ENCODE measurements around the gene NUP37.
"Not testable (repeated sequence)": the region's sequence is repeated elsewhere in the genome, so short reads cannot be mapped to it uniquely, and the experiment has no call there.

NUP37 gene

DNA sequence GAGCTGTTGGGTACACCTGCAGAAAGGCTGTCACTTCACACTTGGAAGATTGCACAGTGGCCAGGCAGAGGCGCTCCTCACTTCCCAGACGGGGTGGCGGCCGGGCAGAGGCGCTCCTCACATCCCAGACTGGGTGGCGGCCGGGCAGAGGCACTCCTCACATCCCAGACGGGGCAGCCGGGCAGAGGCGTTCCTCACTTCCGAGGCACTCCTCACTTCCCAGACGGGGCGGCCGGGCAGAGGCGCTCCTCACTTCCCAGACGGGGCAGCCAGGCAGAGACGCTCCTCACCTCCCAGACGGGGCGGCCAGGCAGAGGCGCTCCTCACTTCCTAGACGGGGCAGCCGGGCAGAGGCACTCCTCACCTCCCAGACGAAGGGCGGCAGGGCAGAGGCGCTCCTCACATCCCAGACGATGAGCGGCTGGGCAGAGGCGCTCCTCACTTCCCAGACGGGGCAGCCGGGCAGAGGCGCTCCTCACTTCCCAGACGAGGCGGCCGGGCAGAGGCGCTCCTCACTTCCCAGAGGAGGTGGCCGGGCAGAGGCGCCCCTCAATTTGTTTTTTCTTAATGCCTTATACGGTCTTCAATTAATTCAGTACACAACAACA lies 30.6 kb downstream of the NUP37 start:
- DNase-seq: not testable (repeated sequence)

DNA sequence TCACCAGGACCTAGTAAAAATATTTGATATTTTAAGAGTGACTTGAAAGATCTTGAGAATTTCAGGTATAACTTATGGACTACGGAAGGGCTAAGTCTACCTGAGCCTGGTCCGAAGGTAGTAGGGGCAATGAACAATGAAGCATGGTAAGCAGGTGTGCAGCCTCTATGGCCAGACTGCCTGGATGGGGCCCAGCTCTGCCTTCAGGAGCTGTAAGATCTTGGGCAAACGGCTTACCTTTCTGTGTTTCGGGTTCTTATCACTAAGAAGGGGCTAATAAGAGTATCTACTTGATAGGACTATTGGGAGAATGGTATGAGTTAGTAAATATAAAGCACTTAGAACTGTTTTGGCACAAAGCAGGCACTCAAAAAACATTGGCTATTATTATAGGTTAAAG lies 39.1 kb downstream of the NUP37 start:
- no peak for DNase-seq

DNA sequence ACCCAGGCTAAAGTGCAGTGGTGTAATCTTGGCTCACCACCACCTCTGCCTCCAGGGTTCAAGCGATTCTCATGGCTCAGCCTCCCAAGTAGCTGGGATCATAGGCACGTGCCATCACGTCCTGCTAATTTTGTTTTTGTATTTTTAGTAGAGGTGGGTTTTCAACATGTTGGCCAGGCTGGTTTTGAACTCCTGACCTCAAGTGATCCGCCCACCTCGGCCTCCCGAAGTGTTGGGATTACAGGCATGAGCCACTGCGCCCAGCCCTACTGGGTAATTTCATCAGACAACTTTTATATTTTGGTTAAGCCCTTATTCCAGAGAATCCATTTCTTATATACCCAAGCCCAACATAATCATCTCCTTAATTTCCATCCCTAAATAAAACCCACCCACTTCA lies 47.8 kb downstream of the NUP37 start:
- not testable (repeated sequence) for DNase-seq

DNA sequence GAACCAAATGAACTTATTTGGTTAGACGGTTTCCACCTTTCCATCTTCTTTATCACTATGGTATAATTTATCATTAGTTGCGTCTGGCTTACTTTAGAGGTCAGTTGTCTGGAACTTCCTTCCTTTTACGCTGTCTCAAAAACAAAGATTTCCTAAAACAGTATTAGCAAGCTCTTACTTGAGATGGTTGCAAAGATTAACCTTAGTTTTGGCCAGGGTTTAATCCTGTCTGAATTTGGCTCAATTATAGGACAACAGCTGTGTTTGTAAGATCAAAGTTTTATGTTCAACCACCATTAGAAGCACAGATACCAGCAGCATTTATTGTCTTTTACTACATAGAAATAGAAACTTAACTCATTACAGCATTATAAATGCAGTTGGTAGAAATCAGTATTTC lies 50.2 kb downstream of the NUP37 start:
- DNase-seq: no peak

DNA sequence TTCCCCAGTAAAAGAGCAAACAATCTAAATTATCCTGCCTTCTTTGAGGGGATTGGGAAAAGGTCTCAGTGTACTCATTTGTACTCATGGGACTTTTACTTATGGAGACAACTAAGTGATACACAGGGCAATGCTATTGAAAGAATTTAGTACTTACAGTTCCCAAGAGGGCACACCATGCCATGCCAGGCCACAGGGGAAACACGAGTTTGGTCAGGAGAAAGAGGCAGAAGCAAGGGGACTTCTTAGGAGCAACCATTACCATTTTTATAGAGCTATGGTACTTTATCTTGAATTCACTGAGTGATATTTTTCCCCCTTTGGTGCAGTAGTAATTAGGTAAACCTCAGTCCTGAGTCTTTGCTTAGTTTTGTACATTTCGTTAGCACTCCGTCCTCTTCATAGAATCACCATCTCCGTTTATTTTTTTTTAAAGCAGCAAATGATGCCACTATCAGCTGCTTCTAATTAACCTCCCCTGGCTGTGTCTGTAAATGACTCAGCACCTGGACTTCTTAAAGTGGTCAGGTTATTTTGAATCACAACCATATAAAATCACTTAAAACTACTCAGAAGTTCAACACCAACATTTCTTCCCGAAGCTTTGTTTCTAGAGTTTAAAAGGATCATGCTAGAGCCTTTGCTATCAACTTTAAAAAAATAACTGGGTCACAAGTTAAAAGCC lies 52.2 kb downstream of the NUP37 start:
- DNase-seq: no peak

DNA sequence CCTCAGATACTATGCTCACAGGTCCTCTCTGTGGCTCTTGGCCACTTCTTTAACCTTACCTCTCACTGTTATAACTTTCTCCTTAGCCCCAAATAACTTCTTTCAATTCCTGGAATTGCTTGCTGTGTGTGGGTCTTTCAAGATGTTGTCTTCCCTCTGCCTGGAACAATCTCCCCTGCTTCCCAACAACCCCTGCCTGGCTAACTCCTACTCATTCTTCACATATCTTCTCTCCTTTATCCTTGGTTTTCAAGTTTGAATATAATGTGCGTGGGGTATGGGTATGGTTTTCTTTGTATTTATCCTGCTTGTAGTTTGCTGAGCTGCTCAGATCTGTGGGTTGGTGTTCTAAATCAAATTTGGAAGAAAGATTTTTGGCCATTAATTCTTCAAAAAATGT lies 55.4 kb downstream of the NUP37 start:
- no peak for DNase-seq

DNA sequence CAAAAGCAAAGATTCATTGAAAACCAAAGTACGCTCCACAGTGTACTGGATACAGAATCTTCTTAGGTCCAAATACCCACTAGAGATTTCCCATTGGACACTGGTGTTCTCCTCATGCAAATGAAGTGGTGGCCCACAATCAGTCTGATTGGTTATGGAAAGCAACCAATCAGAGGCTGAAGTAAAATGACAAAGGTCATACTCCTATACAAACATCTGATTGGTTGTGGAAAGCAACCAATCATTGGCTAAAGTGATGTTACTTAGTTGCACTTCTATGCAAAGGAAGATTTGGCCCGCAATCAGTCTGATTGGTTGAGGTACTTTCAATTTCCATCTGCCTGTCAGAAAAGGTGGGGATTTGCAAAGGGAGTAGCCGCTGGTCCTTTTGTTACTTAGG lies 56.8 kb downstream of the NUP37 start:
- no peak for DNase-seq

DNA sequence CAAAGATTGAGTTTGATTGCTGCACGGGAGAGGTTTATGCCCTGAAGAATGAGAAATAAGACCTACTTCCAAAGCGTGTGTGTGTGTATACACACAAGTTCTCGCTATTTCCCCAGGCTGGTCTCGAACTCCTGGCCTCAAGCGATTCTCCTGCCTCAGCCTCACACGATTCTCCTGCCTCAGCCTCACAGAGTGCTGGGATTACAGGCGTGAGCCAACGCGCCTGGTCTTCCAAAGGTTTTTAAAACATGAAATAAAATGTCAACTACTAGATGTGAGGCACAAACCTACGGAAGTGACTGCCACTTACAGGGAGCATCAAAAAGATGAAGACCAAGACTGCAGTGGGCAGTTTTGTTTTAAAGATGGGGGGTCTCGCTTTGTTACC lies 57.5 kb downstream of the NUP37 start:
- no peak for DNase-seq

DNA sequence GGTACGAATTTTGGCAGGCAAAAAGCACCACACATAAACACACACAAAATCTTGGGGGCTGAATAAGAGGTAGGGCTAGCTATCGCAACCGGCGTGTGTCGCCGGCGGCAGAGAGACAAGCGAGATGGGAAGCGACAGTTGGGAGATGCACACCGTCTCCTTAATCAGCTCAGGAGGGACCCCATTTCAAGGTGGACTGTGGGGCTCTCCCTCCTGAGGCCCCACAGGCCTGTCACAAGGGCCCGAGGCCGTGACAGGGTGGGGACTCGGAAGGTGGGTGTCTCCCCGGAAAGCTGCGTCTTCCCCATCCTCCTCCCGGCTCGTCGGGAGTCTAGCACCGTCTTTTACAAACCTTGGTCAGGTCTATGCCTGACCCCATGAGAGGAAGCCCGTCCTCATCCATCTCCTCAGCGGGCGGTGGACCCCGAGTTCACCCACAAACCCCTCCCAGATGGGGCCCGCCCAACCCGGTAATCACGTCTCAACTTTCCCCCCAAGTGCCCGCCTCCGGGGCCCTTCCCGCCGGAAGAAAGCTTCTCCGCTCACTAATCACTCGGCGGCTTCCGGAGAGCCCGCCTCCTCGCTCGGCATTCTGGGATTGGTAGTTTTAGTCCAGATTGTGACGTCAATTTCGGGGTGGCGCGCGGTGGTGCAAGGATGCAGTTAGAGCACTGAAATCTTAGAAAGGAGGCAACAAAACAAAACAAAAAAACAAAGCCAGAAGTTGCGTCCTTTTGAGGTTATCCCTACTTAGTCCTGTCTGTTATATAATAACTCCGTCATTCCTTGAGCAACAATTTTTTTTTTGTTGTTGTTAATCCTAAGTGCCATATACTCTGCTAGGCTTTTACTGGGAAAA lies 58.1 kb downstream of the NUP37 start, which contains the start of gene WASHC3:
WASHC3 (minus strand) TSS at position 432 of the 859 bp plus-strand sequence; CDS start at position 403, 29 bp downstream.
- peak; percentile 93 for DNase-seq

DNA sequence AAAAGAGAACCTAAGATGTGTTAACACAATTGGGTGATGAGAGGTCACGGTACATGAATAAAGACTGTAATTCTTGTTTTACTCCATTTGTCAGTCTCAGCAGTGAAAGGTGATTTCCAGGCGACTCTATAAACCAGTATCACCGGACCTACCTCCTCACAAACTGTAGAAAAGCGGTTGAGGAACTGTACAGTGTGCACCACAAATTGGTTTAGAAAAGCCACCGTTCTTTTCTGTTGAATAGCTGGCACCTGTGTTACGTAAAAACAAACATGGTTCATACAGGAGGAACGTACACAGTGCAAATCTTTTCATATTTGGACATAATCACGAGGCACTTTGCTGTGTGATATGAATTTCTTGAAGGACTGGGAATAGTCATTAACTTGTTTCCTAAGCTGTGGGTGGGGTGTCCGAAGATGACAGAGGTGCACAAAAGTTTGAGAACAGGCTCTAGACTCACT lies 58.8 kb downstream of the NUP37 start:
- no peak for DNase-seq

DNA sequence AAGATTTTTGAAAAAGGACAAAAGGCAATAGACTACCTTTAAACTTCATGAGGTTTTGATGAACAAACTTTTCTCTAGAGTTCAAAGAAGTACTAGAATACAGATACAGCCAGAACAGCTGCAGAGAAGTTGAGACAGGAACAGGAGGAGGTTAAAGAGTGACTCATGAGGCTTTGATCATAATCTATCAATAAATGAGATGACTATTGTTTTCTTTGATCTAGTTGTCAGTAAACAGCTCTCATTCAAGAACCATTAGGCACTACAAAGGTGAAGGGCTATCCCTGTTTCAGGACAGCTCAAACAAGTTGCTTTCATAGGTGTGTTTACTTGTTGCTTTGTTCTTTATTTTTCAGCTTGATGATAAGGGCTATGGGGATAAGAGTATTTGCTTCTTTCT lies 60.6 kb downstream of the NUP37 start:
- no peak for DNase-seq

DNA sequence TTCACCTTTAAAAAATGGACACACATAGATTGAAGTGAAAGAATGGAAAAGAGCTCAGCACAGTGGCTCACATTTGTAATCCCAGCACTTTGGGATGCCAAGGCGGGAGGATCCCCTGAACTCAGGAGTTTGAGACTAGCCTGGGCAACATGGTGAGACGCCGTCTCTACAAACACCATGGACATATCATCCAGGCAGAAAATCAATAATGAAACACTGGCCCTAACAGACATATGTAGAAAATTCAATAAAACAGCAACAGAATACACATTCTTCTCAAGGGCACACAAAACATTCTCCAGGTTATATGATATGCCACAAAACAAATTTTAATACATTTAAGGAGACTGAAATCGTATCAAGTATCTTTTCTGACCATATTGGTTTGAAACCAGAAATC lies 65.6 kb downstream of the NUP37 start:
- no peak for DNase-seq

DNA sequence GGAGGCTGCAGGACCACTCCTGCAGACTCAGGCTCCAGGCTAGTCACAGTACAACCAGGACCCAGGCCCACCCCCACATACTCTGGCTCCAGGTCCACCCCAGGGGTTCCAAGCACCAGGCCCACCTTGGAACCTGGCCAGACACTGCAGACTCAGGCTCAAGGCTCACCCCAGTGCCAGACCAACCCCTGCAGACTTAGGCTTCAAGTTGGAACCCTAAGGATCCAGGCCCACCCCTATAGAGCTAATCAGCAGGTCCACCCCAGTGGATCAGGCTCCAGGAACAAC lies 66.9 kb downstream of the NUP37 start:
- DNase-seq: no peak

DNA sequence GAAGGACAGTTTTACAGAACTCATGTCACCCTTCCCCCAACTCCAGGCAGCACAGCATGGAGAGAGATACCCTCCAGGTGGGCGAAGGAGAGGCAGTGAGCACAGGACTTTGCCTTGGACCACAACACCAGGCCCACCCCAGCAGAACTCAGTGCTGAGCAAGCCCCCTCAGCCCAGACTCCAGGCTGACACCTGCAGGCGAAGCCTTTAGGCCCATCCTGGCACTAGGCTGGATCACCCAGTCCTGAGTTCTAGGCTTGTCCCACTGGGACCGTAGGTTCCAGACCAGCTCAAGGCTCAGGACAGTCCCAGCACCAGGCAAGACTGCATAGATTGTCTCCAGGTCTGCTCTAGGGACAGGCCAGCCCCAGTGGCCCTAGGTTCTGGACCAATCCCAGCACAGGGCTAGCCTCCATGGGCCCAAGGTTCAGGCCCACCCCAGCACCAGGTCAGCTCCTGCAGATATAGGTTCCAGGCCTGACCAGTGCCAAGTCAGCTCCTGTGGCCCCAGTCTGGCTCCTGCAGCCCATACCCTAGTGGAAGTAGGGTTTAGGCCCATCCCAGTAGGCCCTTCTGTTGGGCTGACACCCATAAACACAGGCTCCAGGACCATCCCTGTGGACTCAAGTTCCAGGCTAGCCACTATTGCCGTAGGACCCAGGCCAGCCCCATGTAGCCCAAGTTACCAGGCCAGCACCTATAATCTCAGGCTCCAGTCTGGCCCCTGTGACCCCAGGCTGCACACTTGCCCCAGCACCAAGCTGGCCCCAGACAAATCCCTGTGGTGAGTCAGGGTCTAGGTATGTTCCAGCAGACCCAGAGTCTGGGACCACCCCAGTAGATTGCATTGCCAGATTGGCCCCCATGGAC lies 67.5 kb downstream of the NUP37 start:
- no peak for DNase-seq

DNA sequence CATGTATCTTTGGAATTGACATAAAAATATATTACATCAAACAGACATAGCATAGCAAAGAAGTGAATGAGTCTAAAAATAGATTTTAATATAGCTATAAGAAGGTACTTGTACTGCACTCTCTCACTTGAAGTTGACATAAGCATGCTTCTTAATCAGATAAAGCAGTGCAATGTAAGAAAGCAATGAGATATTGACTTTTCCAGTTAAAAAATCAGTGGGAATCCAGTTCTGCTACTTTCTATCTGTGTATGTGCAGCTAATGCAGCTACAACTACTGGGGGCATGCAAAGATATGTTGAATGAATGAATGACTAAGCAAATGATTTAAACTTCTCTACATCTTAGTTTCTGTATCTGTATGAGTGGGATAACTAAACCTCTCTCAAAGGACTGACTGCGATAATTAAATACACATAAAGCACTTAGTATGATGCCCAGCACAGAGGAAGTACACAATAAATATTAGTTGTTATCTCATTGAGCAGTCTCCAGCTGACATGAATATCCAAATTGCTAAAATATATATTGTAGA lies 68.4 kb downstream of the NUP37 start:
- no peak for DNase-seq

DNA sequence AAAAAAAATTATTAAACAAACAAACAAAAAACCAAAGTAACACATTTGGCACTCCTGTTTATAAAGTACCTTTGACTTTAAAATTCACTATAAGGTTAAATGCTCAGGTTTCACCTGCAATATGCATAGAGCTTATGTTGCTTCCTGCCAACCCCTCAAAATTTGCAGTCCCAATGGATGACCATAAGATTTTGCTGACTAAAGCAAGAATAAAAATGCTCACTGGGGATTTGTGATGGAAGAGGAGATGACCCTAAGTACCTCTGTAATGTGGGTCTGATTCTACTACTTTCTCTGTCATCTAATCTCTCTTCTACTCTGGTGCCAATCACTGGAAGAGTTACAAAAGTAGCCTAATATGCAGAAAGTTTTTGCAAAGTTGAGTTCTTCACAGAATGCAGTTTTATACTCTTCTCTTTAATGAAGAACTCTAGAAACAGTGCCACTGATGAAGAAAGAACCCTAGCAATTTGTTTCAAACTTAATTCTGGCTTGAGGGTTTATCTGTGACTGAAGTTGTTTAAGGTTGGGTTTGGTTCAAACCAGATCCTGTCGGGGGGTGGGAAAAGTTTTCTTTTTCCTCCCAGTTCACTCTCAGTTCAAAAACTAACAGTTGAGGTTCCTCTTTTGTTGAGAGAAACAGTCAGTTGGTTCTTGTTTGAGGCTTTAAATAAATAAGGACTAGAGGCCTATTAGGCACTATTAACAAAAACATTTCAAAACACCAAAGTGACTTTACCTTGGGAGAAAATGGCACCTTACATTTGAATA lies 69.1 kb downstream of the NUP37 start:
- no peak for DNase-seq

DNA sequence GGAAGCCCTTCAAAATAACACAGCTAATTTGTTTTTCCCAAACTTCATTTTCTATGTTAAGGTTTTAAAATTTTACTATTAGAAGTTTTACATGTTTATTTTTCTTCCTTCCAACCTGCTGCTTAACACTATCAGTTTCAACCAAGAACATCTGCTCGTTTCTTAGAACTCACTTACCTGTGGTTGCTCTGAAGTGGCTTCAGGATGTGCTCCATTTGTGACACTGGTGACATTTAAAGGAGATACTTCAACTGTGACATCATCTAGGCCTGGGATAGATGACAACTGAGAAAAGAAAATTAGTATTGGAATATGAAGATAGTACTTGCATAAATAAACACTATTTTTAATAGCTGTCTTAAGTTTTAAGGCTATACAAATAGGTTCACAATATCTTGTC lies 76.0 kb downstream of the NUP37 start:
- DNase-seq: no peak

DNA sequence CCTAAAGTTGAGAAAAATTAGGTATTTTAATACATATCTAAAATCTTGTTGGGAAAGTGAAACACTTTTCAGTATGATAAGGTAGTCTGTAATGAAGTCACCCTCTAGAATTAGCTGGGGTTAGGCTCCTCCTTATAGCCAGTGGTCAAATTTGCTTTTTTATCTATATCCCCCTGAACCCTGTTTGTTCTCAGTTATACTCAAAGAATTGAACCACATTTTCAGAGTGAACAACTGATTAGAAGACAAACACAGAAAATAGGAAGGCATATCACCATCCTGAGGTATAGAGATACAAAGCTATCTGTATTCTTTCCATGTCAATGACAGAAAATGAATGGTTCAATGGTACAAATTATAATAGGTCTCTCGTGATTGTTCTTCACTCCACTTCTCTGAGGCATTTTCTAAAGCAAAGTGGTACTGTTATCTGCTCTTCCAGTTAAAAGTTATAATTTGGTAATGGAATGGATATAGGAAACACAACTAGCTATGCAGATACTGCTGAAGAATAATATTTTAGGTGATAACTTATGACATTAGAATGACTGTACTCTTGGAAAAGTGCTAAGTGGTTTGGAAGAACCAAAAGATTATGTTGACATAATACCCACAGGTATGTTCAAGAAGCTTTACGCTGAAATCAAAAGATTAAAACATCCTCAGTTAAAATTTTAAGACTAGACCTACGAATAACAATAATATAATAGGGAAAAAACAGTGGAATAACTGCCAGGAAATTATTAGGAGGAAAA lies 85.7 kb downstream of the NUP37 start:
- no peak for DNase-seq

DNA sequence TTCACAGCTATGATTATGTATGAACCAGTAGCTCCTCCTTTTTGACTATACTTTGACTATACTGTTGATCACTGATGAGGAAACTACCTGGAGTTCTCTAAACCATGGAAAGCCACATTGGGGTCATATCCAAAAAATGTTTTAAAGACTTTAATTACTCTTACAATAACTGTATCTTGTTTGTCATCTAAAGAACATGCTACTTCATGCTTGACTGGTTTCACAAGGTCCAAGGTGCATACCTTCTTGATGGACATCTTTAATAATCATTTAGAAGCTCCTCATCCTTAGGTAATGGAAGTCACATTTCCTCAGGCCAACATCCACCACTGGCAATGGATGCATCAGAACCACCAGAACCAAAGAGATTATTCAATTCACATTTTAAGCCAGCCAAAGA lies 88.1 kb downstream of the NUP37 start:
- DNase-seq: no peak

DNA sequence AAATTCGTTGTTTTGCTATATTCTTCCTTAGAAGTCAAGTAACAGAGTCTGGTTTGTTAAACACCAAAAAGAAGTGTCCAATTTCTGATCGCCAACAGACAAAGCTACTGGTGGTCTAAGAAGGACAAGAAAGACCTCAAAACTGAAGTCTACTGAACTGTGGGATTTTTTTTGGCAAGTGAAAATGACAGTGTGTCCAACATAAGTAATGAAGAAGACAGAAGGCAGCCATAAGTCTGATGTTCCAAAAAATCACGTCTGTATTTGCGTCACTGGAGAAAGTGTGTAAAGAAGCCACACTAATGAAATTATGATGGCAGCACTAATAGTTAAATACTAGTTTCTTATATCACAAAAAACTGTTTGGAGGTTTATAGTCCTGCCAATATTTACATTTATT lies 90.8 kb downstream of the NUP37 start:
- no peak for DNase-seq

DNA sequence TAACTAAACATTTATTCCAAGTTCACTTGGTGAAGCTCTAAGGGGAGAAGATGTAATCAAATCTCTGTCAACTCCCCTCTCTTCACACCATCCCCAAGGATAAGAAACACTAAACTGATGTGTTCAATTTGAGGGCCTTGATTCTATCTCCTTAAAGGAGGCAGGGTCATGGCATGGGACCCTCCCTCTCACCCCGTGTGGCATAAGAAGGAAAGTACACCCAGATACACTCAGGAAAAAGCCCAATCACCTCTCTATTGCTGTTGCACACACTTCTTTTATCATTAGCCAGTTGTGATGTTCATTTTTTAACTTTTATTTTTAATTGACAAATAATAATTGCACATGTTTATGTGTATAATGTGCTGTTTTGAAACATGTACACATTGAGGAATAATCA lies 93.2 kb downstream of the NUP37 start:
- no peak for DNase-seq

Measured in retina (tissue), 1 donor.